Hematopoietic multipotent progenitor cell treated with erythropoietin and hydrocortisone succinate and interleukin-3 and kit ligand, for 15 days (in vitro differentiated cells): ENCODE measurements around the gene DNAH8.
"Not testable (repeated sequence)": the region's sequence is repeated elsewhere in the genome, so short reads cannot be mapped to it uniquely, and the experiment has no call there.

Source experiments
- DNase-seq: peaks from one replicate; pipeline ENCODE4 v3.0.0-alpha.2; 2015; ENCODE audit warnings: low spot score

The DNAH8 gene

DNA sequence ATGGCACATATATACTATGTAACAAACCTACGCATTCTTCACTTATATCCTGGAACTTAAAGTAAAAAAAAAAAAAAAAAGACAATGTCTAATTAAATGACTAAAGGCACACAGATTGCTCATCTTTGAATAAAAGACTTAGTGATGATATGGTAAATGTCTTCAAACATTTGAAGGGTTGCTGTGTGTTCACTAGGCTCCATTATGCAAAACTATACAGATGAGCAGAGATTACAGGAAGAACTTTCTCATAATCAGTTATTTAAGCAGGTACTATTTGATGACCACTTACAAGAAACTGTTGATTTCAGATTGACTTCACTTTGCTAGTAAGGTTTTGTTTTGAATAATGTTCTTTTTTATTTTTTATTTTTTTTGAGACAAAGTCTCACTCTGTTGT is 34.4 kb downstream of the DNAH8 start:
- DNase-seq, result no peak

DNA sequence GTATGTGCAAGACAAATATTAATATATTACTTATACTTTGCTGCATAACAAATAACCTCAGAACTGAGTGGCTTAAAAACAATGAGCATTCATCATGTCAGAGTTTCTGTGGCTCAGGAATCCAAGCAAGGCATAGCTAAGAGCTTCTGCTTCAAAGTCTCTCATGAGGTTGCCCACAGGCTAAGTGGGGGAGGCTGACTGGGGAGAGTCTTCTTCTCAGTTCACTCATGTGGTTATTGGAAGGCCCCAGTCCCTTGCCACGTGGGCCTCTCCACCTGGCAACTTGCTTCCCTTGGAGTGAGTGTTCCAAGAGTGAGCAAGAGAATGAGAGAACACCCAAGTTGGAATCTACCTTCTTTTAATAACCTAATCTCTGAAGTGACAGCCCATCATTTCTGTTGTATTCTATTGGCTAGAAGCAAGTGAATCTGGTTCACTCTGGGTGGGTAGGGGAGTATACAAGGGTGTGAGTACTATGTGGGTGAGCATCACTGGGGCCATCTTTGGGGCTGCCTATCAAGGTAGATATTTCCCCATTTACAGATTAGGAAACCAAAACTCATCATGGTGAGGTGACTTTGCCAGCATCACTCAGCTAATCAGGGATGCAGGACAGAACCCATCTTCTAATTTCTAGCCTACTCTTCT is 36.0 kb downstream of the DNAH8 start:
- DNase-seq, result no peak

DNA sequence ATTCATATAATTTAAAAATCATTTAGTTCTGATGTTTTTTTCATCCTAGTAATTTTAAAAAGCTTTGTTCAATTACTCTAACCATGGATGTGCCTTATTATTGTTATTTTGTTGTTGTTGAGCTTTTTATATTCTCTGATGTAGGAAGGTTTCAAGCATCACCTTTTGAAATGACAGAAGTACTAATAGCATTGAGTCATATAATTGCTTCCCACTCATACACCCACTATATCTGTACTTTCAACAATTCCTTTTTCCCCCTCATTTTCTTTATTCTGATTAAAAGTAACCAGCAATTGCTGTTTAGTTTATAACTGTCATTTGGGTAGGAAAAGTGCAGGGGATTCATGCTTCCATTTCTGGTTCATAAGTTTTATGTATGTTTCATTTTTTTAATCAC is 38.6 kb downstream of the DNAH8 start:
- no peak for DNase-seq

DNA sequence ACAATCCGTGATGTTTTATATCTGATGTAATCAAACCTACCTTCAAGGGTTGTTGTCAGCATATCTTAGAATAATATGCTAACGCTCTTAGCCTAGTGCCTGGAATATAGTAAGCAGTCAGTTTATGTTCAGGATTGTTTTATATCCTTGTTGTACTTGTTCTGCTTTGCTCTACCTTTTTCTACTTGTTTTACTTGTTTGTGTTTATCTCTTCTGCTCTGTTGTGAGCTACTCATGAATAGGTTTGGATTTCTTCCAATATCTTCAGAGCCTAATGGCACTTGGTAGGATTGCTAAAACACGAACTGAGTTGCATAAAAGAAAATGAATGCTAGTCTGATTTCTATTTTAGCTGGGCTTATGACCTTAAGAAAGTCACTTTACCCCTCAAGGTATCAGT is 40.1 kb downstream of the DNAH8 start:
- DNase-seq, result no peak

DNA sequence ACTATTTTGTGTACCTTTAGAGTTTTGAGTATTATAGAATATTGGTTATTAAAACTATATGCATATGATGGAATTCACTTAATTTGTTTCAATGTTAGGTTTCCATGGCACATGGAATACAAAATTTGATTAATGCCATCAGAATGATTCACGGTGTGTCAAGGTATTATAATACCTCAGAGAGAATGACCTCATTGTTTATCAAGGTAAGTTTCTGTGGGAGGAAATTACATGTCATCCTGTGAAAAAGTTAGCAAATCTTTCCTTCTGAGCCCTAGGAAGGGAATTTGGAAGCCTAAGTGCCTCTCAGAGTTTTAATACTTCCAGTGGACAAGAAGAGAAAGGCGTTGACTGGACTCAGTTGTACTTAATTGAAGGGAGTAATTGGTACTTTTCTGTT is 40.8 kb downstream of the DNAH8 start:
- DNase-seq, result no peak

DNA sequence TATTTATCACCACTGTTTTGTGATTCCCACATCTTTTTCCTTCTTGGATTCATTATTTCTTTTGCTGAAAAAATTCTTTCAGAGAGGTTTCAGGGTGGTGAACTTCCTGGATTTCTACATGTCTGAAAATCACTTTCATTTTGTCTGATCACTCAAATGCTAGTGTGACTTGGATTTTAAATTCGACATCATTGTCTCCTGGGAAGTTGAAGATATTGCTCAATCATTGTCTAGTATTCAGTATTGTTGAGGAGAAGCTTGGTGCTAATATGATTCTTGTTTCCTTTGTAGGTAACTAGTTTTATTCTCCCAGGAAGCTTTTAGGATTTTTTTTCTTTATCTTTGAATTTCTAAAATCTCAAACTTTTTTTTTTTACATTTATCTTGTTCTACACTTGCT is 45.0 kb downstream of the DNAH8 start:
- DNase-seq, result no peak

DNA sequence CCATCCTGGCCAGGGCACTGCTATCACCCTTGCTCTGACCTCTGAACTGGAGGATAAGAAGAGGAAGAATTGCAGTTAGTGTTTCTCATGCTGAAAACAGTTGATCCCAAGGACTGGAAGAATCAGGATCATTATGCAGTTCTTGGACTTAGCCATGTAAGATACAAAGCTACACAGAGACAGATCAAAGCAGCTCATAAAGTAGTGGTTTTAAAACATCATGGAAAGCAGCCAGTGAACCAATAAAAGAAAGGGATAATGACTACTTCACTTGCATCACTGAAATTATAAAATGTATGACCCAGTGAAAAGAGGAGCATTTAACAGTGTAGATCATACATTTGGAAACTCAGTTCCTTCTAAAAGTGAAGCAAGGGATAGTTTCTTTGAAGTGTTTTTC is 47.7 kb downstream of the DNAH8 start:
- no peak for DNase-seq

DNA sequence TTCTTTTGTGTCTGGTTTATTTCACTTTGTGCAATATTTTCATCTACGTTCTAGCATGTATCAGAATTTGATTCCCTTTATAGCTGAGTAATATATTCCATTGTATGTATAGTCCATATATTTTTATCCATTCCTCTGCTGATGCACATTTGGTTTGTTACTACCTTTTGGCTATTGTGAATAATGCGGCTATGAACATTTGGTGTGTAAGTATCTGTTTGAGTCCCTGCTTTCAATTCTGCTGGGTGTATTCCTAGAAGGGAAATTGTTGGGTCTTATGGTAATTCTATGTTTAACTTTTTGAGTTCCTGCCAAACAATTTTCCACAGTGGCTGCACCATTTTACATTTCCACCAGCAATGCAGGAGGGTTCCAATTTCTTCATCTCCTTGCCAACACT is 52.4 kb downstream of the DNAH8 start:
- DNase-seq, result no peak

DNA sequence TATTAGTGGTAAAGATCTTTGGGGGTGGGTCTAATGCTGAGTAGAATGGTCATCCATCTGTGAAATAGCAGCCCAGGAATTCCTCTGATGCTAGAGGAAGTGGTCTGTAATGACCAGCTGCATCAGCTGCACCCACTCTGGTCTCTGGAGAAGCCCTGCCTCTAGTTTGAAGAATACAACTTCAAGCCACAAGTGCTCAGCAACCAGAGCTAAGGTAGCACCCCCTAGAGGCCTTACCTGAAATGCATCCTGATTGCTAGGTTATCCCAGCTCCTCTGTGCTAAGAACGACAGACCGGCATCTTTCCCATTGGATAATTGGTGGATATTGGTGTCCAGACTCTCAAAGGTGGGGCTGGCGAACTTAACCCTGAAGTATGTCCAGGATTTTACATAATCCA is 58.2 kb downstream of the DNAH8 start:
- peak; percentile 11 for DNase-seq

DNA sequence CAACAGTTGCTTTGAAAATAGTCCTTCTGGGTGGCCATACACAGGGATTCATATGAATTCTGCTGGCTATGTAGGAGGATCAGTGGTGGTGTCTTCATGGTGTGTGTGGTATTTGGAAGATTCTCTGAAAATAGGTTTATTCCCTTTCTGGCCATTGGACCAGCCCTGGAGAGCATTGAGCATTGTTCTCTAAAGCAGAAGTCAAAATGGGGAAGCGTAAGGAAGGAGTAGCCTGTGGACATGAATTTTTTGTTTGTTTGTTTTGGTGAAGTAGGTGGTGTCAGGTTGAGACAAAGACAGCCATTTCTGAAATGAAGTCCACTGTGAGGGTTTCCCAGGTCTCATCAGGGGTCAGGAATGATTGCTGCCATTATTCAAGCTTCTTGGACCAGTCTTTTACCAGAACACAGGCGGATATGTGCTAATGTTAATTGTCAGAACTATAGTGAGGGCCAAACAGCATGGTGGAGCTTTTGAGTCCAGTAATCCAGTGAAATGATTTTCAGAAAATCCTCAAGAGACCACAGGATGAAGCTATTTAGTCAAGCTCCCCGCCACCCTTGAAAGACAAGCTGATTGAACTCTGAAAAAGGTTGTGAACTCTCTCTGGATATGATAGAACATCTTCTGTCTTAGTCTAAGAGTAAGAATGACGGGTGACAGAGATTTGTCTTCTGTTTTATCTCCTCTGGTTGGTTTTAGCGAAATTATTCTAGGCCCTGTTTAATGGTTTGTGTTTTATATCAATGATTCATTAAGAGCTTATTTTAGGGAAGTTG is 60.0 kb downstream of the DNAH8 start:
- no peak for DNase-seq

DNA sequence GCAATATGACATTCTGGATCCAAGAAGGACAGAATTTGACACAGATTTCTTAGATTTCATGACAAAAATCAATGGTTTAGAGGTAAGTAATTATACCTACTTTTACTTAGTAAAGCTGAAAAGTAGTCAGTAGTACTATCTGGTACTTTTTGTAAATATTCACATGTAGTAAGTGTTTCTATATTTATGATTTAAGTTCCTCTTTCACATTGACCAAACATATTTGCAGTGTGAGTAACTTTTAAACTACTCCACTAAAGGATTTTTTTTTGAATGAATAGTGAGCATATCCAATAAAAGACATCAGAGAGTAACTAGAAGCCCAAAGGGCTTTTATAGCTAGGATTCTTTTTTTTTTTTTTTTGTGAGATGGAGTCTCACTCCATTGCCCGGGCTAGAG is 60.8 kb downstream of the DNAH8 start:
- DNase-seq, result no peak

DNA sequence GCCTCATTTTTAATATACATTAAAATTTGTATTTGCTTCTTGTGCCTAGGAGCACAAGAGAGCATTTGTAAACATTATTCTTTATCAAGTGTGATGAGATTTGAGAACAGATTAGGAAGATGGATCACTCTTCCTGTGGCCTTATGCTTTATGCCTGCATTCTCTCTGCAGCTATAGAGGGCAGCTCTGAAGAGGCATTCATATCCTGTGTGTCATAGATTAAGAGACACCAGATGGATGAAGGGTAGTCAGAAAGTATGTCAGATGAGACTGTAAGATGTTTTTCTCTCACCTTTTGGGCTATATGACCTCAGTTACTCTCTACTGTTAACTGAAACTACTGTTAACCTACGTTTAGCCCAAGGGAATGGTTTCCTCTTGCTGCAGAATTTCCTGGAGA is 61.4 kb downstream of the DNAH8 start:
- no peak for DNase-seq

DNA sequence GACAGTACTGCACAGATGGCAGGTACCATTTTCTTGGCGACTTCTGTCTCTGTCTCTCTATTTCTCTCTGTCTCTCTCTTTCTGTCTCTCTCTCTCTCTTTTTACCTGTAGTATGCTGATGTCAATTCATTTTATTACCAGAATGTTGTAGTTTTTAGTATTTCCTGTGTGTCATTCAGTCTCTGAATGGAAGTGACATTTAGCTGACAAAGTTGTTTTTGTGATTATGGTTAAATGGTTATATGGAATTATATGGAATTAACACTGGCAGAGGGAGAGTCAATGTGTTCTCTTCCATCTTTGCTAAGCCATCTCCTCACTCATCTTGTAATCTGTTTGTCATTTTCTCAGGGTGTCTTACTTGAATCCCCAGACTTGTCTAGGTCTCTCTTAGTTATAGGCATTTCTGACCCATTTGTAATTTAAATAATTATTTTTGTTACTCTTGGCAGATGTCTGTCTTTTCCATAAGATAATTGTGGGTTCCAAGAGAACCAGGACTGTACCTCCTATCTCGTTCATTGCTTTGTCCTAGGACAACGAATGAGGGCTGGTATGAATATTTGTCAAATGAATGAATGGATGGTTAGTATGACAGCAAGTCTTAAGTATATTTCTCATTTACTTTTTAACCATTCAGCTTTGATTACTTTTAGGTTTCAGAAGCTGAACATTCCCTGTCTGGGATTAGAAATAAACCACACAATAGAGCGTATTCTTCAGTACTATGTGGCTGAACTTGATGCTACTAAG is 64.4 kb downstream of the DNAH8 start:
- DNase-seq, result no peak

DNA sequence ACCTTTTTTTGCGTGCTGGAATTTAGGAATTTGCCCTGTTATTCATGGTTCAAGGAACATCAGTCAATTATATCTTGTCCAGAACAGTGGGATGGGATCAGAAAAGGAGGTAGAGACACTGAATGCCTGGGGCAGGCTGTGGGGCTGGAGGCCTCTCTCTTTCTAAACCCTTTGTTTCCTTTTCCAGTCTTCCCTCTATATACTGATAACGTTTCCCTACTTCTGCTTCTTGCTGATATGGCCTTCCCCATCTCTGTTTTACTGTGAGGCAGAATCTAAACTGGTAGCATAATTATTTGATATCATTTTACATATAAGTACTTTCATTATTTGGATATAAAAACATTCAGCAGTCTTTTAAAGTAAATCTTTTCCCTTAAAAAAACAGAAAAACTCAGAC is 67.5 kb downstream of the DNAH8 start:
- no peak for DNase-seq

DNA sequence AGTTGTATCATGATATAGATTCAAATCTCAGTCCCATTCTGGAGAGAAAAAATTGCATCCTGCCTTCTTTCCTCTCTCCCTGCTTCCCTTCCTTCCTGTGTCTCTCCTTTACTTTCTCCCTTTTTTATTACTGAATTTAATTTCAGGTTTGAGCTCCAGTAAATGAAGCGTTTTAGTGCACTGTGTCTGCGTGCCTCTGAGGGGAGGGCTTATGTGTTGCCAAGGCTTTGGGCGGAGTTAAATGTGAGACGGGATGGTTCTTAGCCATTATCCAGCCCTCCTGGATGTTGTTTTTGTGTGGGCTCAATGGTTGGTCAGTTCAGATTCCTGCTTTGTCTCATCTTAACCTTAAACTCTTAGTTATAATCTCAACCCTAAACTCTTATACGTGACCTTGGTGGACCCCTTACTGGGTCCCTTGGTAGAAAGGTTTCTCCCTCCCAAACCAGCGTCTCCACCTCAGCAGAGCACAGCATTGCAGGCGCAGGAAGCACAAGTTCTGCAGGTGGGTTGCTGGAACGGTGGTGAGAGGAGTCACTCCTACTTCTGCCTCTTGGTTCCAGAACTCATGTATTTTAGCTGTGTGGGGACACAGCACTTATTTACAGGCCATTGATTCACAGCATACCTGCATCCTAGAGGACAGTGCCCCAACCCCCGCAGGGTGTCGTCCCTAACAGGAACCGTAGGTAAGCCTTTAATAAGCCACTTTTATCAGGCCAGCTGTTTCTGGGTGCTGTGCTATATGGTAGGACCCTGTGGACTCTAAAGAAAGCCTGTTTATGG is 68.5 kb downstream of the DNAH8 start:
- DNase-seq, result no peak

DNA sequence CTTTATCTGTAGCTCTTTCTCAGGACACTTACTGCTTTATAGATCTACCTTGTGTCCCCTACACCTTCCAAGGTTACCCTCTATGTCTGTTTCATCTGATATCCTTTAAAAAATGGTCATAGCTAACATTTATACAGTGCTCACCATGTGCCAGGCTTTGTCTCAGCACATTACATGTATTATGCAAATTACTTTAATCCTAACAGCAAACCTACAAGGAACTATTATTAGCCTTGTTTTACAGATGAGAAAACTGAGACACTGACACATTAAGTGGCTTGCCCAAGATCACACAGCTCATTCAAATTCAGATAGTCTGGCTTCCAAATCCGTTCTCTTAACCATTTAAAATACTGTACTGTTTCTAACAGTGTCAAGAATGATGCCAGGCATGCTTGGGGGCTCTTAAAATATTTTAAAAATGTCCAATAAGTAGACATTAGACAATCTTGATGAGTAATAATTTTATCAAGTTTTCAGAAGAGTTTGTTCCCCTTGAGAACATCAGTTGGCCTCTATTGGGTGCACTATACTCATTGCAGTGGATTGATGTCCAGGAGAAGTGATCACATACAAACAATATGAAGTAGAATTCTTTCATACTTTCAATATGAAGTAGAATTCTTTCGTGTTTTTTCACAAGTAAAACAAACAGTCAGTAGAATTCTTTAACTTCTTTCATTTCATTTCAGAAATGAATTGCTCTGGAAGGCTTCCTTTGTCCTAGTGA is 69.6 kb downstream of the DNAH8 start:
- DNase-seq, result no peak

DNA sequence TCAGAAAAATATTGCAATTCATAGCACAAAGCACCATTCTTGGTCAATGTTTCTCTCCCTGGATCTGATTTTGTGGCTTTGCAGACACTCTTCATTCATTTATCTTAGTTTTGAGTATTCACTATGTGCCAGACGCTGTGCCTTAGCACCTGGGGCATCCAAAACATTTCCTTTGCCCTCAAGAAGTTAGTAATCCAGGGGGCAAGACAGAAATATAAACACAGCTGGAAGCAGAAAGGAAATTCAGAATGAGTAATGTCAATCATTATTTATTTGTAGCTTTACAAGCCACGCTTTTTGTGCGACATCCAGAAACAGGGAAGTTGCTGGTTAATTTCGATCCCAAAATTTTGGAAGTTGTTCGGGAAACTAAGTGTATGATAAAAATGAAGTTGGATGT is 71.4 kb downstream of the DNAH8 start:
- no peak for DNase-seq

DNA sequence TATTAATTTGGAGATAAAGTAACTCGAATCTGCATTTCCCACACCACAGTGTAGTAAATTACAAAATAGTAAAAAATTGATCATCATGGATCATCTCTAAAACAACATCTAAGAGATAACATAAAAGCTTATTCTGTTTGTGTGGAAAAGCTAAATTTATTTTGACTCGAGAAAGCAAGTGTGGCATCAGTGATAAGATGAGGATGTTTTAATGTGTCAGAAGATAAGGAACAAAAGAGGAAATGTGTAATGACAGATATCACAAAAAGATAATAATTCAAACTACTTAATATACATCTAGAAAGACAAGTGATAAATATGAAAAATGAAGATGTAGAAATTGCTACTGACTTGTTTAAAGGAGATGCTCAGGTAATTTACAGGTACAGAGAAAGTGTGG is 74.1 kb downstream of the DNAH8 start:
- DNase-seq, result no peak

DNA sequence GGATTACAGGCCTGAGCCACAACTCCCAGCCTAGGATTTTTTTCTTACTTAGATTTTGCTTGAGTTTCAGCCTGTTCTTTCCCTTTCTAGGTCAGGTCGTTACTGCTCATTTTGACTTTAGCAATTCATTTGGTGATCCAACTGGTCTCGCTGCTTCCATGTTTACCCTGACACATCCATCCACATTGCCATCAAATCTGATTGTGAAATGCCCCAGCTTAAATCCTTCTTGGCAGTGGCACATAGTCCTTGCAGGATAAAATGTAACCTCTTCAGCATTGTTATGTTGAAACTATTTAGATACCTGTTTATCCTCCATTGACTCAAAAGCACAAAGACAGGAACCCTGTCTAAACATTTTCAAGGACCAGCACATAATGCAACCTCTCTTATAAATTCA is 77.2 kb downstream of the DNAH8 start:
- DNase-seq, result no peak

DNA sequence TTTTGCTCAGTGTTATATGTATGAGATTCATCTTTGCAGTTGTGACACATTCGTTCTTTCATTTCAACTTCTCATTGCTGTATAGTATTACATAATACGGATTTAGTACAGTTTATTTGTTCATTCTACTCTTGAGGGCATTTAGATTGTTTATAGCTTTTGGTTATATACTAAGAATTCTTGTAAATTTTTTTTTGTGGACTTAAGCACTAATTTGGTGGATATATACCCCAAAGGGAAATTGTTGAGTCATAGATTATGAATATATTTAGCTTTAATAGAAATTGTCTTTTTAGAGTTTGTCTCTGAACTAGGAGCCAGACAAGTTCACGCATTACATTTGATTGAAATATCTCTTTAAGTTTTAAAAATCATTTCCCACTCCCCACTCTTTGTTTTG is 79.6 kb downstream of the DNAH8 start:
- DNase-seq, result no peak

DNA sequence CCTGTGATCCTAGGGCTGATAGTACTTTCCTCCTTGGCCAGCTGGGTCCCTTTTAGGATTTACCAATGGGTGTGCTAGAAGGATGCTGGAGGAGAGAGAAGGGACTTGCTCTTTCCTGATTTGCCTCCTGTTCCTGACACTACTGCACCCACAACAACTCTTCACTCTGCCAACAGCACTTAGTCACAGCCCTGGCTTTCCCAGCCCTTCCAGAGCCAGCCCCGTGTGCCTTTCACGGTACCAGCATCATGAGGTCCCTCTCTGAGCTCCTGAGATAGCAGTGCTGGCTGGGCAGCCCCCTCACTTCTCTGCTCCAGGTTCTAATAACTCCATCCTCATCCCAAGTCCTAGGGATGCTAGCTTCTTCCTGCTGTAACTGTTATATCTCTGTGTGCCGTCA is 80.9 kb downstream of the DNAH8 start:
- no peak for DNase-seq

DNA sequence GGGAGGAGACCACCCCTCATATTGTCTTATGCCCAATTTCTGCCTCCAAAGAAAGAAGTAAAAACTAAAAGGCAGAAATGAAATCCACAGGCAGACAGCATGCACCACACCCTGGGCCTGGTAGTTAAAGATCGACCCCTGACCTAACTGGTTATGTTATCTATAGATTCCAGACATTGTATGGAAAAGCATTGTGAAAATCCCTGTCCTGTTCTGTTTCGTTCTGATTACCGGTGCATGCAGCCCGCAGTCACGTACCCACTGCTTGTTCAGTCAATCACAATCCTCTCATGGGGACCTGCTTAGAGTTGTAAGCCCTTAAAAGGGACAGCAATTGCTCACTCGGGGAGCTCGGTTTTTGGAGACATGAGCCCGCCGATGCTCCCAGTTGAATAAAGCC is 81.3 kb downstream of the DNAH8 start:
- DNase-seq, result not testable (repeated sequence)
